K562 (cell line): Measurements from ENCODE around the gene MRPL27. TPM values are rescaled to one million over a fixed set of nuclear protein-coding genes. Genes with fewer than 3 reads are reported as not detected.

Experiments
- CGGBP1 ChIP-seq: fragments of 250-450 bp; sonication (Bioruptor Pico); IDR thresholded peaks from 2 replicates; pipeline ENCODE4 v1.9.0; 2021; ENCODE audit warnings: mild to moderate bottlenecking
- EZH2 ChIP-seq: IDR thresholded peaks from 2 replicates; pipeline ENCODE4 v1.6.1; 2012; ENCODE audit warnings: low read depth, mild to moderate bottlenecking, inconsistent platforms, low read length, borderline replicate concordance
- FOXA1 ChIP-seq: fragments of 450-650 bp; IDR thresholded peaks from 2 replicates; pipeline ENCODE4 v1.6.1; 2016; ENCODE audit warnings: mild to moderate bottlenecking, borderline replicate concordance
- HLTF ChIP-seq: fragments of 450-650 bp; IDR thresholded peaks from 2 replicates; pipeline ENCODE4 v1.6.1; 2016
- HMBOX1 ChIP-seq: sonication (generic); IDR thresholded peaks from 2 replicates; pipeline ENCODE4 v1.6.1; 2016
- NKRF ChIP-seq: fragments of 450-650 bp; IDR thresholded peaks from 2 replicates; pipeline ENCODE4 v1.6.1; 2016; ENCODE audit warnings: borderline replicate concordance
- RBFOX2 ChIP-seq: fragments of 200-400 bp; formaldehyde crosslinking; IDR thresholded peaks from 2 replicates; pipeline ENCODE4 v1.6.1; 2017; ENCODE audit warnings: low read depth, mild to moderate bottlenecking, low read length, moderate library complexity
- SP2 ChIP-seq: IDR thresholded peaks from 2 replicates; pipeline ENCODE4 v1.6.1; 2011; ENCODE audit warnings: mild to moderate bottlenecking, low read depth, low read length, moderate library complexity; ENCODE audit not compliant: poor library complexity, severe bottlenecking; ENCODE audit errors: extremely low read depth
- STAG1 ChIP-seq: sonication (generic); formaldehyde crosslinking; IDR thresholded peaks from 2 replicates; pipeline ENCODE4 v1.5.0; 2020; ENCODE audit warnings: missing genetic modification reagents, borderline replicate concordance
- ZC3H8 ChIP-seq: fragments of 450-650 bp; IDR thresholded peaks from 2 replicates; pipeline ENCODE4 v1.6.1; 2017
- ZNF274 ChIP-seq: IDR thresholded peaks from 2 replicates; pipeline ENCODE4 v1.6.1; 2011; ENCODE audit warnings: low read depth, mild to moderate bottlenecking, low read length, moderate library complexity, borderline replicate concordance
- ZNF764 ChIP-seq: fragments of 250-450 bp; sonication (Bioruptor Pico); IDR thresholded peaks from 2 replicates; pipeline ENCODE4 v1.4.0; 2020; ENCODE audit warnings: low read depth, mild to moderate bottlenecking, moderate library complexity
- polyA plus RNA-seq, 8 experiments: library from polyadenylated mRNA; depleted of rRNA in 4 of 8; stranded (reverse) in 5 of 8; unstranded in 3 of 8; fragments of >200 nt; fragmentation: Nextera tagmentation in 2 of 8; fragmentation: Illumina TruSeq in 1 of 8; extraction: Ambion mirVana in 2 of 8; extraction: Trizol in 1 of 8; gene quantifications; 2 replicates each; pipeline versions ENCODE4 v1.2.1 to v1.2.3, GENCODE V29; 2011 to 2014; ENCODE audit warnings: inconsistent platforms in 1 of 8, missing spikeins in 1 of 8
- total RNA-seq, 7 experiments: library from RNA; depleted of rRNA in 6 of 7; stranded (reverse); fragments of >200 nt in 6 of 7; fragmentation: Illumina TruSeq in 2 of 7; extraction: Trizol in 2 of 7; gene quantifications; 2 replicates each; pipeline versions ENCODE4 v1.2.1 to v1.2.3, GENCODE V29; 2011 to 2021; ENCODE audit warnings: low replicate concordance in 1 of 7
- TF ChIP-seq, protein P1 (sequence below), 2 experiments: fragments of 450-650 bp; IDR thresholded peaks; 2 replicates each; pipeline ENCODE4 v1.6.1; 2016; ENCODE audit warnings: mild to moderate bottlenecking in 2 of 2, borderline replicate concordance in 1 of 2, low read depth in 1 of 2, moderate library complexity in 1 of 2

MRPL27 gene
- total and polyA plus RNA-seq, 9 of the 15 experiments (the other 6 are each of a cell fraction or from before 2014, with no cell fraction given) = 96.3 to 401 (median 142) TPM

DNA sequence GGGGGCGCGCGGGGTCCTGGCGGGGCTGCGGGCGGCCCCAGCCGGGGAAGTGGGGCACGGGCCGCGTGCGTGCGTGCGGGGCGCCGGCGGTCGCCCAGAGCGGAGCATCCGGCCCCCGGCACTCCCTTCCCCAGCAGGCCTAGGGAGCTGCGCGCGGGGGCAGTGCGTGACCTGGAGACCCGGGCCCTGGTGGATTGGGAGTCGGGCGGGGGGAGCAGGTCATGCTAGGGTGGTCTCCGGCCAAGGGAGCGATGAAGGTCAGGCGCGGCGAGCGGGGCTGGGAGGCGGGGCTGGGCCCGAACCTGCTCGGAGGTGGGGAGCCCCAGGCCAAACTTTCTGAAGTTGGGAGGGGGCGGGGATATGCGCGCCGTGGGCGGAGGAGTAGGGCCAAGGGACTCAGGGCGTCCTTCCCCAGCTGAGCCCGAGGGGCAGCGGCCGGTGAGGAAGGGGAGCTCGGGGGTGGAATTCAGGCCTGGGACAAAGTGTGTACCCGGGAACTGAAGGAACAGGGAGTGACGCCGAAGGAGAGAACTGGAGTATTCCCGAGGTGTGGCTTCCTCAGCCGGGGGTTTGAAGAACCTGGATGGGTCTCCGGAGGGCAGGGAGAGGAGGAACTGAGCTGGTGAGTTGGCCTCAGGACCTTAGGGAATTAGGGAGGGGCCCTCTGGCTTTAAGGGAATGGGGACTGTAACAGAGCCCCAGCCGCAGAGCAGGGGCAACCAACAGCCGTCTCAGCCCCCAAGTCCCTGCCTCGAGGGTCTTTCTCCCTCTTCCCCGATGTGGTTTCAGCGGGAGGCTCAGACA, 26.5 kb downstream of the MRPL27 start (continued):
- 0 out of 2 replicates have a peak, but pooled peaks have one; percentile 39 for TF ChIP-seq NKRF
- no peak for TF ChIP-seq ZNF764 (CRISPR knock-in tag)
- no peak for TF ChIP-seq FOXA1
- no peak for TF ChIP-seq CGGBP1 (CRISPR knock-in tag)
- TF ChIP-seq HMBOX1 = no peak
- TF ChIP-seq EZH2 = no peak
- no peak for TF ChIP-seq ZNF274
- peak; percentile 55 for TF ChIP-seq RBFOX2
- TF ChIP-seq STAG1 (CRISPR knock-in tag) = no peak
- TF ChIP-seq ZC3H8 = no peak
- TF ChIP-seq SP2 = no peak
- TF ChIP-seq HLTF = no peak
- TF ChIP-seq, protein P1, sequence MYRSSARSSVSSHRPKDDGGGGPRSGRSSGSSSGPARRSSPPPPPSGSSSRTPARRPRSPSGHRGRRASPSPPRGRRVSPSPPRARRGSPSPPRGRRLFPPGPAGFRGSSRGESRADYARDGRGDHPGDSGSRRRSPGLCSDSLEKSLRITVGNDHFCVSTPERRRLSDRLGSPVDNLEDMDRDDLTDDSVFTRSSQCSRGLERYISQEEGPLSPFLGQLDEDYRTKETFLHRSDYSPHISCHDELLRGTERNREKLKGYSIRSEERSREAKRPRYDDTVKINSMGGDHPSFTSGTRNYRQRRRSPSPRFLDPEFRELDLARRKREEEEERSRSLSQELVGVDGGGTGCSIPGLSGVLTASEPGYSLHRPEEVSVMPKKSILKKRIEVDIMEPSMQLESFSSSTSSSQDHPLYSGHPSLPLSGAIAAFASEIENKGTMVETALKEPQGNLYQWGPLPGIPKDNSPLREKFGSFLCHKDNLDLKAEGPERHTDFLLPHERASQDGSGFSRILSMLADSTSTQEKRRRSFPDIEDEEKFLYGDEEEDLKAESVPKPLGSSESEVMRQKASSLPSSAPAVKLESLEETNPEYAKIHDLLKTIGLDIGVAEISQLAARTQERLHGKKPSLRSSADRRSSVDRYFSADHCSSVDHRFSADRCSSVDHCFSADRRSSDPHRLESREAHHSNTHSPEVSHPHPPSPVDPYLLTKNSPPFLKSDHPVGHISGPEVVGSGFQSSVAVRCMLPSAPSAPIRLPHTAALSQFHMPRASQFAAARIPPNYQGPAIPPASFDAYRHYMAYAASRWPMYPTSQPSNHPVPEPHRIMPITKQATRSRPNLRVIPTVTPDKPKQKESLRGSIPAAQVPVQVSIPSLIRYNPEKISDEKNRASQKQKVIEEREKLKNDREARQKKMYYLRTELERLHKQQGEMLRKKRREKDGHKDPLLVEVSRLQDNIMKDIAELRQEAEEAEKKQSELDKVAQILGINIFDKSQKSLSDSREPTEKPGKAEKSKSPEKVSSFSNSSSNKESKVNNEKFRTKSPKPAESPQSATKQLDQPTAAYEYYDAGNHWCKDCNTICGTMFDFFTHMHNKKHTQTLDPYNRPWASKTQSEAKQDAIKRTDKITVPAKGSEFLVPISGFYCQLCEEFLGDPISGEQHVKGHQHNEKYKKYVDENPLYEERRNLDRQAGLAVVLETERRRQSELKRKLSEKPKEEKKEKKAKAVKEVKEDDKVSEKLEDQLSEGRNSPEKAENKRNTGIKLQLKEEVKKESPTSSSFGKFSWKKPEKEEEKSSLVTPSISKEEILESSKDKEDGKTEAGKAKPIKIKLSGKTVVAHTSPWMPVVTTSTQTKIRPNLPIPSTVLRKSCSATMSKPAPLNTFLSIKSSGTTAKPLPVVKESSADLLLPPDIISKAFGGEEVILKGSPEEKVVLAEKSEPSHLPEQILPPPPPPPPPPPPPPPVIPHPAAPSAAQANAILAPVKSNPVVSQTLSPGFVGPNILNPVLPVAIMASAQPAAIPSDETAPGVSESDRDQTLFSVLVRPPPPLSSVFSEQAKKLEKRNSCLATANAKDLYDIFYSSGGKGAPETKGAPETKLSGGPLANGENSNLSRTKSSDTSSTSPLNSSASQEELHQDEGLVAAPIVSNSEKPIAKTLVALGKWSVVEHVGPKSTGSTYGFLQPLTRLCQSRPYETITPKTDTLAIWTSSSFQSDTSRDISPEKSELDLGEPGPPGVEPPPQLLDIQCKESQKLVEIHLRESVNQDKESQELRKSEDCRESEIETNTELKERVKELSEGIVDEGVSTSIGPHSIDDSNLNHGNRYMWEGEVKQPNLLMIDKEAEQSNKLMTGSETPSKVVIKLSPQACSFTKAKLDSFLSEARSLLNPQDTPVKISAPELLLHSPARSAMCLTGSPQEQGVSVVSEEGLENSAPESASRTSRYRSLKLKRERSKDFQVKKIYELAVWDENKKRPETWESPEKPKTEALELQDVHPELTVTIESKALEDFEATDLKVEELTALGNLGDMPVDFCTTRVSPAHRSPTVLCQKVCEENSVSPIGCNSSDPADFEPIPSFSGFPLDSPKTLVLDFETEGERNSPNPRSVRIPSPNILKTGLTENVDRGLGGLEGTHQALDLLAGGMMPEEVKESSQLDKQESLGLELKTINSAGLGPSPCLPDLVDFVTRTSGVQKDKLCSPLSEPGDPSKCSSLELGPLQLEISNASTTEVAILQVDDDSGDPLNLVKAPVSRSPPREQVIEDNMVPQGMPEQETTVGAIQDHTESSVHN (IDR thresholded peaks at IDR 0.05; ENCODE audit: borderline replicate concordance in 1 of 2, low read depth in 1 of 2) = no peak
